Right lobe of liver (tissue), 4 donors: ENCODE results near the gene HEXIM2.

Source experiments
- POLR2A ChIP-seq: fragments of 450-650 bp; IDR thresholded peaks from one replicate; pipeline ENCODE4 v1.6.1; 2017; ENCODE audit warnings: antibody characterized with exemption, mild to moderate bottlenecking
- TF ChIP-seq, protein P1 (sequence below), 4 donors: fragments of 200-600 bp in 3 of 4; fragments of 450-650 bp in 1 of 4; IDR thresholded peaks; one replicate each; pipeline versions ENCODE4 v1.5.1 to v1.8.0; 2016 to 2022; ENCODE audit warnings: antibody characterized with exemption in 4 of 4, mild to moderate bottlenecking in 2 of 4
- donor health status: DM: no; HTN: no; CAD: no.
- donor health status: DM: no; HTN: no; CAD: no.
- donor health status: DM: no; HTN: yes; CAD: no.

DNA sequence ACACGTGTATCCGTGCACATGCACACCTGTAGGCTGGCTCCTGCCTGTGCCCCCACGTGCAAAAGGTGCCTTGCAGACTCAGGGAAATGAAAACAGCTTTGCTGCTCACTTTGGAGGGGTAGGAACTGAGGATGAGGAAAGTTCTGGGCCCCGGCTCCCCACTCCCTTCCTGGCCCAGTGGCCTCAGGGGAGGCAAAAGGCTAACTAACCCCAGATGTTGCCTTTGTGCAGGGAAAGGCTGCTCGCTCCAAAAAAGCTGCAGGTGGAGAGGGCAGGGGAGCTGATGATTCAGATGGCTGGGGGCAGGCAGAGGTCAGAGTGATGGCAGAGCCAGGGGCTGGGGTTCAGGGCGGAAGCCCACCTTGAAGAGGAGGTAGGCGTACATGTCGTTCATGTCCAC is 41.7 kb upstream of the HEXIM2 start:
- TF ChIP-seq, protein P1, sequence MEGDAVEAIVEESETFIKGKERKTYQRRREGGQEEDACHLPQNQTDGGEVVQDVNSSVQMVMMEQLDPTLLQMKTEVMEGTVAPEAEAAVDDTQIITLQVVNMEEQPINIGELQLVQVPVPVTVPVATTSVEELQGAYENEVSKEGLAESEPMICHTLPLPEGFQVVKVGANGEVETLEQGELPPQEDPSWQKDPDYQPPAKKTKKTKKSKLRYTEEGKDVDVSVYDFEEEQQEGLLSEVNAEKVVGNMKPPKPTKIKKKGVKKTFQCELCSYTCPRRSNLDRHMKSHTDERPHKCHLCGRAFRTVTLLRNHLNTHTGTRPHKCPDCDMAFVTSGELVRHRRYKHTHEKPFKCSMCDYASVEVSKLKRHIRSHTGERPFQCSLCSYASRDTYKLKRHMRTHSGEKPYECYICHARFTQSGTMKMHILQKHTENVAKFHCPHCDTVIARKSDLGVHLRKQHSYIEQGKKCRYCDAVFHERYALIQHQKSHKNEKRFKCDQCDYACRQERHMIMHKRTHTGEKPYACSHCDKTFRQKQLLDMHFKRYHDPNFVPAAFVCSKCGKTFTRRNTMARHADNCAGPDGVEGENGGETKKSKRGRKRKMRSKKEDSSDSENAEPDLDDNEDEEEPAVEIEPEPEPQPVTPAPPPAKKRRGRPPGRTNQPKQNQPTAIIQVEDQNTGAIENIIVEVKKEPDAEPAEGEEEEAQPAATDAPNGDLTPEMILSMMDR (IDR thresholded peaks at IDR 0.05): no peak
- TF ChIP-seq POLR2A: no peak
